Kidney tubule cell (primary cell): ENCODE results near the gene ZNF536.

Experiments
- DNase-seq: peaks from one replicate; pipeline ENCODE4 v3.0.0-alpha.2; 2018; ENCODE audit warnings: low spot score

ZNF536 gene

GRCh38 chr19:30363073-30363472 is 9.1 kb upstream of the ZNF536 start:
- no peak for DNase-seq

- no peak for DNase-seq
These were observed 7.1 kb upstream of the ZNF536 start for GRCh38 chr19:30364866-30365800.

- no peak for DNase-seq
These were observed 5.9 kb upstream of the ZNF536 start for GRCh38 chr19:30366282-30366681.

DNA sequence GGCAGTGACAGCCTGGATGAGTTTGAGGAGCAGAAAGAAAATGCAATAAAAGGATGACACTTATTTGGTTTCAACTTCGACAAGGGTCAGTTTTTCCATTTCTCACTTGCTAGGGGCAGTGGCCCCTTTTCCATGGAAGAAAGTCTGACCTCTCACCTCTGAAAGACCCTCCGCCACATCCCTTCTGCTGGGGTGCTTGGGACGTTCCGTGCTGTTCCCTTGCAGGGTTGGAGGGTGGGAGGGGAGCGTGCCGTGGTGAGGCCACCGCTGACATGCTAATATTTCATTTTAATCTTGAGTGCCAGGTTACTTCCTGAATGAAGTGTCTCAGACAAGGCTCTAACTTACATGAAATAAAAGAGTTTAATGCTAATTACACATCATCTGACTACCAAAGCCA is 5.2 kb upstream of the ZNF536 start:
- no peak for DNase-seq

- no peak for DNase-seq
These were observed 4.8 kb upstream of the ZNF536 start for GRCh38 chr19:30367421-30367820.

- DNase-seq, result no peak
These were observed 2.4 kb upstream of the ZNF536 start for GRCh38 chr19:30369833-30370232.

GRCh38 chr19:30371161-30371836 is 885 bp upstream of the ZNF536 start:
- no peak for DNase-seq

DNA sequence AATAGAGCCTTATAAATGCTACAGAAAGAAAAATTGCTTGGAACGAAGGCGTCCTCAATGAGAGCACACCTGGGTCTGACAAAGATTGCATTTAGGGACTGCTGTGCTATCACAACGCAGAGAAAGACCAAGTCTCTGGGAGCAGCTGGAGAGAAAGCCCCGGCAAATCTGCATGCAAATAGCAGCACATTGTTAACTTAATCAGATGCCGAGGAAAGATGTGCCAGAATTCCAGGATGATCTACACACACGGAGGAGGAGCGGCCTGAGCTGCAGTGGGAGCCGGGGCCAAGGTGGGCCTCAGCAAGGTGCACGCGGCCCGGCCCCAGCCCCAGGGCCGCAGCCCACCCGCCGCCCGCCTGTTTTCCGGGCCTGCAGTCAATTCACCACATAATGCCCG is 1.4 kb downstream of the ZNF536 start:
- DNase-seq, result no peak

GRCh38 chr19:30374539-30374864 is 2.3 kb downstream of the ZNF536 start:
- DNase-seq, result no peak

DNA sequence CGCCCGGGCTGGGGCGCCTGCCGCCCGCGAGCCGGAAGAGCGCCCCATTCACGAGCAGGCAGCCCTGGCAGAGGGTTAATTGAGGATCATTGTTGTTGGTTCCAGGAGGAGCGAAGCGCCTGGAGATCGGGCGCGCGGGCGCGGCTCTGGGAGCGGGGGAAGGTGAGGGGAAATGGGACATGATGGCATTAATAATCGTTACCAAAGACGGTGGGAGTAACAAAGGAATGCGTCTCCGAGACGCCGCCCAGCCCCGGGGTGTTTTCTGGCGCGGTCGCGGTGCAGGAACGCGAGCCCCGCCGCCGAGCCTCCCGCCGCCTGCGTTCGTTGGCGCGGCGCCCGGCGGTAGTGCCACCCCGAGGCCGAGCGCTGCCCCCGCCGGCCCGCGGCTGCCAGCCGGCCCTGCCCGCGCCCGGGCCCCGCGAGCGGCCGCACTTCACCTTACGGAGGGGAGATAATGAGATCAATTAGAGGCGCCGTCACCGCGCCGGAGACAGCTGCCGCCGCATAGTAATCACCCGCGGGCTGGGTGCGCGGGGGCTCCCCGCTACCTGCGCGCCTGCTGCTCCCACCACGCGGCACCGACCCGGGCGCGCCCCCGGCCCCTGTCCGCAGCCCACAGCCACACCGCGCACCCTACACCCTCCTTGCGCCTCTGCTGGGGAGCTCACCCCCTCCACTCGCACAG is 2.8 kb downstream of the ZNF536 start:
- DNase-seq, result no peak

- DNase-seq, result no peak
These were observed 3.4 kb downstream of the ZNF536 start for GRCh38 chr19:30375553-30376031.

- no peak for DNase-seq
These were observed 4.1 kb downstream of the ZNF536 start for GRCh38 chr19:30376272-30376671.

GRCh38 chr19:30376826-30377425 is 4.7 kb downstream of the ZNF536 start:
- DNase-seq, result no peak

- no peak for DNase-seq
These were observed 6.5 kb downstream of the ZNF536 start for GRCh38 chr19:30378701-30379100.

DNA sequence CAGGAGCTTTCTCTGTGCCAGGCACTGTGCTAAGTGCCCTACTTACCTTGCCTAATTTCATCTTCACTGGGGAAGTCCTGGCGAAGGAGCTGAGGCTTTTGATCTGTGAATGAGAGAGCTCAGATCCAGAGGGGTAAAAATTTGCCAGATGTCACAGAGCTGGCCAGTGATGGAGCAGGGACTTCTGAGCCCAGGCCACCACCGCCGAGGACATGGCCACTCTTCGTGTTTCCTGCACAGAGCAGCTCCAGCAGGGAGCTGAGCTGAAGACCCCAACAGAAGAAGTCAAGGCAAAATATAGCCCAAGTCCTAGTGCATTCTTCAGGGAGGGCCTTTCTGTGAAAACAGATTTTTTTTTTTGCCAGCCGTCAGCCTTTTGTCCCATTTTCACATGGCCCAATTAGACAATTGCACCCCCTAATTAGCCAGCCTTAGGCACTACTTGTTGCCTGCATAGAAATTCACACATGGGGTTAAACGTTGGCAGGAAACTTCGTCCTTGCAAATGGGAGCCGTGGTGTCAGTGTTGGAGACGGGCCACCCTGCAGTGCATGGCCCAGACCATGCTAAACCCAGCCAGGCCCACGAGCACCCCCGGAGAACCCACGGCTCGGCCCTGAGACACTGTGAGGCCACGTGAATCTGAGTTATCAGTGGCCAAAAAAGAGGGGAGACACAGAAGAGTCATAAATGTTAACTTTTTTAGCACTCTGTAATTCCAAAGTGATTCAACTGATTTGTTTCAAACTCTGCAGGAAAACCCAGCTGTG is 7.8 kb downstream of the ZNF536 start:
- DNase-seq, result no peak

DNA sequence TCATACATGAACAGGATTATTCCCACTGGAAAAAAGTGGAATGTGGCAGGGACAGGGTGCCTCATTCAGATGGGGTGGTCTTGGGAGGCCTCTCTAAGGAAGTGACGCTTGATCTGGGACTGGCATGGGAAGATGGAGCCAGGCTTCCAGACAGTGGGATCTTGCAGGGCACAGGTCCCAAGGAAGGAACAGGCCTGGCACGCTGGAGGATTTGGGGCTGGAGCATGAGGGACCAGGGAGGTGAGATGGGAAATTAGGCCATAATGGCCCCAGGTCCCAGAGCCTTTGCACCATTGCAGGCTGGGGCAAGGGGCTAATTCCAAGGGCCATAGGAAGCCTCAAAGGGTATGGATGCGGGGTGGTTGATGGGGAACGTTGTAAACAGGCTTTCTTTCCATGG is 9.2 kb downstream of the ZNF536 start:
- DNase-seq, result no peak

DNA sequence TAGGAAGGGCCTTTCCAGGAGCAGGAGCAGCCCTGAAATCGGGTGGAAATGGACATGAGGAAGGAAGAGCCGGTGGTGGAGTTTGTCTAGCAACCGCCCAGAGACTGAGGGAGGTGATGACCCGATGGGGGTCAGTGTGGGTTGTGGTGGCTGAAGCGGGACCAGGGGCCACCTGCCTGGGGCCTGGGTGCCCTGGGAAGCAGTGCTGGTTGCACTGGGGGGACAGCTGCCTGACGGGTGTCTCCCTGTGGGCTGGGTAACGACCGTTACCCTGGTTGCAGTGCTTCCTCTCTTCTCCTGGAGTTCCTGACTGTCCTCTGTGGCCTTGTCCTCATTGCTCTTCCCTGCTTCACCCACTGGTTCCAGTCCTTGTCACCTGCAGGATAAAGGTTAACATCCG is 13.0 kb downstream of the ZNF536 start:
- no peak for DNase-seq

DNA sequence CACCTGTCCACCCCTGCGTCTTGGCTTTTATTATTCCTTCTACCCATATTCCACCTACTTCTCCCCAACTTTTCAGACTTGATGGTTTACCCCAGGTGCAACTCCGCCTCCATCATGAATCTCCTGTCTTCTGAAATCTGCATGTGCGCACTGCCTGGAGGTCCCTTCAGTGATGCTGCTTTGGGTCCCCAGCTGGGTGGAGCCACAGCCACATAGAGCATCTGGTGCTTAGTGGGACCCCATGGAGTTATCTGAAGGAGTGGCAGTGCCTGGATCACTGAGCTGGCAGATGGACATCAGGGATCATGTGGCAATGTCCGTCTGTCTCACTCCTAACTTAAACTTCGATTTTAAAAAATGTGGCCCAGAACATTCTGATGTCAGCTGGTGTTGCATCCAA is 13.5 kb downstream of the ZNF536 start:
- no peak for DNase-seq

DNA sequence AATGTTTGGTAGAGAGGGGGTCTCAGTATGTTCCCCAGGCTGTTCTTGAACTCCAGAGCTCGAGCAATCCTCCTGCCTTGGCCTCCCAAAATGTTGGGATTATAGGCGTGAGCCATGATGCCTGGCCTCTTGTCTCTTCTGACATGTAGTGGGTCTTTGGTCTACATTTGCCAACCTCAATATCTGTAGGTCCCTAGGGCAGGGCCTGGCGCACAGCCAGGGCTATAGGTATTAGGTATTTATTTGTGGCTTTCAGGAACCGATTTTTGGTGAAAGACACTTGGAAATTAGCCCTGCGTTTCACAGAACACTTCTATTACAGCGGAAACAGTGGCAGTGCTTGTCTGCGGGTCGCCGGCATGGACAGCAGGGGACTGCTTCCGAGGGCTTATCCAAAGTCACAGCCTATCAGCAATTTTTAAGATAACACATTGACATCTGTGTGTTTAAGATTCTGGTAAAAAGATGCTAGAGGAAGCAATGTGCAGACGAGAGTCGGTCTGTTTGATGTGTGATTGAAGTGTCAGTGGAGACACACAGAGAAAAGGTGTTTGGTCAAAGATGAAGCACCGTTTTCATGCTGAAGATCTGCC is 14.5 kb downstream of the ZNF536 start:
- DNase-seq, result no peak

- DNase-seq, result no peak
These were observed 15.3 kb downstream of the ZNF536 start for GRCh38 chr19:30387311-30388115.
